Endothelial cell (in vitro differentiated cells): ENCODE results near the gene HOMER2. TPM values are rescaled to one million over a fixed set of nuclear protein-coding genes. Genes with fewer than 3 reads are reported as not detected.
"Not testable (repeated sequence)": the region's sequence is repeated elsewhere in the genome, so short reads cannot be mapped to it uniquely, and the experiment has no call there.

ENCODE experiments used
- DNase-seq: peaks from one replicate; pipeline ENCODE4 v3.0.0; 2021; ENCODE audit warnings: low spot score
- H3K27ac Mint-ChIP-seq: one replicate; pipeline ENCODE4 v1.8.0; 2021; ENCODE audit warnings: mixed read lengths, inconsistent platforms; ENCODE audit not compliant: unreplicated experiment
- H3K27me3 Mint-ChIP-seq: one replicate; pipeline ENCODE4 v1.8.0; 2021; ENCODE audit warnings: mild to moderate bottlenecking, moderate library complexity, mixed read lengths, inconsistent platforms; ENCODE audit not compliant: unreplicated experiment
- H3K36me3 Mint-ChIP-seq: one replicate; pipeline ENCODE4 v1.8.0; 2021; ENCODE audit warnings: mild to moderate bottlenecking, low read depth, mixed read lengths, inconsistent platforms; ENCODE audit not compliant: unreplicated experiment
- H3K4me1 Mint-ChIP-seq: one replicate; pipeline ENCODE4 v1.8.0; 2021; ENCODE audit warnings: mild to moderate bottlenecking, mixed read lengths, inconsistent platforms; ENCODE audit not compliant: unreplicated experiment
- H3K4me3 Mint-ChIP-seq: one replicate; pipeline ENCODE4 v1.8.0; 2021; ENCODE audit warnings: mild to moderate bottlenecking, mixed read lengths, inconsistent platforms; ENCODE audit not compliant: unreplicated experiment
- H3K9me3 Mint-ChIP-seq: one replicate; pipeline ENCODE4 v1.8.0; 2021; ENCODE audit warnings: mixed read lengths, inconsistent platforms; ENCODE audit not compliant: unreplicated experiment
- total RNA-seq: library from RNA; stranded (reverse); fragmentation: NEBNext Ultra II Directional; extraction: Animal tissue kit (Norgen Biotek cat#: 25700); gene quantifications from one replicate; pipeline ENCODE4 v1.2.1, GENCODE V29; 2021; ENCODE audit not compliant: unreplicated experiment
- TF ChIP-seq, protein P1 (sequence below): fragments of 200-600 bp; sonication (generic); IDR thresholded peaks from one replicate; pipeline ENCODE4 v1.5.0; 2021; ENCODE audit warnings: antibody characterized with exemption; ENCODE audit not compliant: unreplicated experiment

Gene HOMER2
- total RNA-seq, 1 donor from 2014 or later = 3.0 TPM

DNA sequence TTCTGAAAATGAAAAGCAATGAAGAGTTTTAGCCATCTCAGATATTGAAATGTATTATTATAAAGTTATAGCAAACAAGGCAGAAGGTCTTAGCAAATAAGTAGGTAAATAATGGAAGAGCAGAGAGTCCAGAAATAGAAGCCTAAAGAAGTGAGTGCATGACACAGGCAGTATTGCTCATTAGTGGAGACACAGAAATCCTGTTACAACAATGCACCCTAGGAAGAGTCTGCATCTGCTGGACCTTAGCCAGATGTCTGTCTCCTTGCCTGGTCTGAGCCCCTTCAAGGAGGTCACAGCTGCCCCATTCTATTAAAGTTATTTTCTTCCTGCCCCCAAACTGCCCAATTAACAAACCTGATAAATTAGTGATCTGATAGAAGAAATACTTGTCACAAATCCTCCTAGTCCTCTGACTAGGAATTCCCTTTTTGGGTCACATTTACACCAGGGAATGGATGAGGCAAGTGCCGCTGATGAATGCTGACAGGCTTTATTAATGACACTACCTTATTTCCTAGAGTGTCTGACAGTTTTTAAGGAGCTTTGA, 51.9 kb downstream of the HOMER2 start:
- H3K36me3 Mint-ChIP-seq = no peaks in the 10 kb centered on the region
- TF ChIP-seq, protein P1, sequence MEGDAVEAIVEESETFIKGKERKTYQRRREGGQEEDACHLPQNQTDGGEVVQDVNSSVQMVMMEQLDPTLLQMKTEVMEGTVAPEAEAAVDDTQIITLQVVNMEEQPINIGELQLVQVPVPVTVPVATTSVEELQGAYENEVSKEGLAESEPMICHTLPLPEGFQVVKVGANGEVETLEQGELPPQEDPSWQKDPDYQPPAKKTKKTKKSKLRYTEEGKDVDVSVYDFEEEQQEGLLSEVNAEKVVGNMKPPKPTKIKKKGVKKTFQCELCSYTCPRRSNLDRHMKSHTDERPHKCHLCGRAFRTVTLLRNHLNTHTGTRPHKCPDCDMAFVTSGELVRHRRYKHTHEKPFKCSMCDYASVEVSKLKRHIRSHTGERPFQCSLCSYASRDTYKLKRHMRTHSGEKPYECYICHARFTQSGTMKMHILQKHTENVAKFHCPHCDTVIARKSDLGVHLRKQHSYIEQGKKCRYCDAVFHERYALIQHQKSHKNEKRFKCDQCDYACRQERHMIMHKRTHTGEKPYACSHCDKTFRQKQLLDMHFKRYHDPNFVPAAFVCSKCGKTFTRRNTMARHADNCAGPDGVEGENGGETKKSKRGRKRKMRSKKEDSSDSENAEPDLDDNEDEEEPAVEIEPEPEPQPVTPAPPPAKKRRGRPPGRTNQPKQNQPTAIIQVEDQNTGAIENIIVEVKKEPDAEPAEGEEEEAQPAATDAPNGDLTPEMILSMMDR = no peak
- H3K4me3 Mint-ChIP-seq = no peak overlapping the region
- no peaks in the 10 kb centered on the region for H3K27me3 Mint-ChIP-seq
- H3K4me1 Mint-ChIP-seq = no peaks in the 10 kb centered on the region
- H3K9me3 Mint-ChIP-seq = no peaks in the 10 kb centered on the region
- DNase-seq = no peak
- H3K27ac Mint-ChIP-seq = no peak overlapping the region

DNA sequence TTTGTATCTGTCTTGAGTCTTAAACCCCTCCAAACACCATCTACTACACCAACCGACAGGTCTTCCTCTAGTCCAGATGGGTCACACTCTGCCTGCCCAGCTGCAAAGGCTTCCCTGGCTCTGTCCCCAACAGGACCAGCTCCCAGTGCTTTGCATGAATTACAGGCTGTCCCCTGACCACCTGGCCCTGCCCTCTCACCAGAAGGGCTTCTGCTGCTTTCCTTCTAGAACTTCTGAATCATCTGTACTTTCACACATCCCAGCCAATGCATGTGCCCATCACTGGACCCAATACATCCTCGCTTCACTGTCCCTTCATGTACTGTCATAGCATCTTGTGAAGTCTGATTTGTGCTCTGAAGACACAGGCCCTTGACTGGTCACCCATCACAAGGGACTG, 53.6 kb downstream of the HOMER2 start:
- DNase-seq = no peak
- H3K9me3 Mint-ChIP-seq = no peaks in the 10 kb centered on the region
- H3K4me1 Mint-ChIP-seq = no peaks in the 10 kb centered on the region
- H3K27ac Mint-ChIP-seq = no peak overlapping the region
- TF ChIP-seq, protein P1 = no peak
- H3K27me3 Mint-ChIP-seq = no peaks in the 10 kb centered on the region
- no peak overlapping the region for H3K4me3 Mint-ChIP-seq
- H3K36me3 Mint-ChIP-seq = no peaks in the 10 kb centered on the region

DNA sequence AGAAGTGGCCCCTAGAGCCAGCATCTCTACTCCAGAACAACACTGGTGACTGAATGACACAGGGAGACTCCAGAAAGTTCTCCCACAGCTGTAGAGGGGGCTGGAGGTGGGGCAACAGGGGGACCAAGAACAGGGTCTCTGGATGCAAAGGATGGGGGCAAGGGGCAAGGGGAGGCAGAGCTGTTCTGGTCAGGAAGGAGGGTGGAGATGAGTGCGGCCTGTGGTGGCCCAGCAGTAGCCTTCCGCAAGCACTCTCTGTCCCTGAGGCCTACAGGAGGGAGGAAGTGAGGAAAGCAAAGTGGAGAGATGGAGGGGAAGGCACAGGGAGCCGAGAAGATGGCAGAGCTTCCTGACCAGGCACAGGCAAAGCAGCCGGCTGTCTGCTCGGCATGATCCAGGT, 56.5 kb downstream of the HOMER2 start:
- H3K4me1 Mint-ChIP-seq = no peaks in the 10 kb centered on the region
- no peak overlapping the region for H3K27ac Mint-ChIP-seq
- H3K9me3 Mint-ChIP-seq = no peaks in the 10 kb centered on the region
- TF ChIP-seq, protein P1 = no peak
- no peak for DNase-seq
- peaks cover under 1% of the 10 kb centered on the region for H3K27me3 Mint-ChIP-seq
- H3K36me3 Mint-ChIP-seq = no peaks in the 10 kb centered on the region
- H3K4me3 Mint-ChIP-seq = no peak overlapping the region

DNA sequence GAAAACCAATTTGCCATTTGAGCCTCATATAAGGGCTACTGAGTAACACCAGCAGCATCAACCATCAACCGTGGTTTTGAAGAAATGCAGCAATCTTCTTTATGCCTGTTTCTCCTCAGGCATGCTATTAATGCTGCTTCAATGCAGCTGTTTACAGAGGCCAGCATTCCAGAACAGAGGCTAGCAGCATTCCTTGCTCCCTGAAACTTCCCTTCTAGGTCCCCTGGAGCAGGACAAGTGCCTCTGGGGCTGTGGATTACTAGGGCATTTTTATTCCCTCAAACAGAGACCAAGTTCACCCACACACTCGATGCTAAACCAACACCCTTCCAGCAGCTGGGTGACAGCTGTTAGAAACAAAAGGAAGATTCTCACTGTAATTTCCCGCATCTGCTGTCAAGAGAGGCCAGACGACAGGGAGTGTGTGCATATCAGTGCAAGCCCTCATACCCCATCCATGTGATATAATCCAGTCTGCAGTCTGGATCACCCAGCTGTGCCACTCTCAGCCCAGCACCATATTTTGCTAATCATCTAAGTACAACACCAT, 57.5 kb downstream of the HOMER2 start:
- TF ChIP-seq, protein P1 = no peak
- no peaks in the 10 kb centered on the region for H3K4me1 Mint-ChIP-seq
- no peaks in the 10 kb centered on the region for H3K36me3 Mint-ChIP-seq
- H3K27me3 Mint-ChIP-seq = peaks cover 3% of the 10 kb centered on the region
- H3K9me3 Mint-ChIP-seq = no peaks in the 10 kb centered on the region
- H3K27ac Mint-ChIP-seq = no peak overlapping the region
- no peak overlapping the region for H3K4me3 Mint-ChIP-seq
- DNase-seq = no peak

DNA sequence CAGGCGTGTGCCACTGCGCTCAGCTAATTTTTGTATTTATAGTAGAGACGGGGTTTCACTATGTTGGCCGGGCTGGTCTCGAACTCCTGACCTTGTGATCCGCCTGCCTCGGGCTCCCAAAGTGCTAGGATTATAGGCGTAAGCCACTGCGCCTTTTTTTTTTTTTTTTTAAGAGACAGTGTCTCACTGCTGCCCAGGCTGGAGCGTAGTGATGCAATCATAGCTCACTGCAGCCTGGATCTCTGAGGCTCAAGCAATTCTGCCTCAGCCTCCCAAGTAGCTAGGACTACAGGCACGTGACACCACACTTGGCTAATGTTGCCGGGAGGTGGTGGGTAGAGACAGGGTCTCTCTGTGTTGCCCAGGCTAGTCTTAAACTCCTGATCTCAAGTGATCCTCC, 59.0 kb downstream of the HOMER2 start:
- not testable (repeated sequence) for H3K4me1 Mint-ChIP-seq, H3K4me3 Mint-ChIP-seq, H3K27me3 Mint-ChIP-seq, DNase-seq, H3K36me3 Mint-ChIP-seq, H3K27ac Mint-ChIP-seq, H3K9me3 Mint-ChIP-seq
